Chondrocyte (in vitro differentiated cells): ENCODE measurements around the gene GRIN3A. TPM values are rescaled to one million over a fixed set of nuclear protein-coding genes. Genes with fewer than 3 reads are reported as not detected.

ENCODE experiments used
- DNase-seq: peaks from one replicate; pipeline ENCODE4 v3.0.0; 2021; ENCODE audit warnings: mixed read lengths, low spot score
- H3K27ac Mint-ChIP-seq: one replicate; pipeline ENCODE4 v1.8.0; 2021; ENCODE audit warnings: mild to moderate bottlenecking, moderate library complexity, mixed read lengths; ENCODE audit not compliant: unreplicated experiment
- H3K27me3 Mint-ChIP-seq: 2 replicates; pipeline ENCODE4 v1.8.0; 2021; ENCODE audit warnings: low read depth, mixed read lengths
- H3K36me3 Mint-ChIP-seq: 2 replicates; pipeline ENCODE4 v1.8.0; 2021; ENCODE audit warnings: low read depth, mixed read lengths
- H3K4me1 Mint-ChIP-seq: 2 replicates; pipeline ENCODE4 v1.8.0; 2021; ENCODE audit warnings: low read depth, mild to moderate bottlenecking, mixed read lengths
- H3K4me3 Mint-ChIP-seq: one replicate; pipeline ENCODE4 v1.8.0; 2021; ENCODE audit warnings: mild to moderate bottlenecking, moderate library complexity, mixed read lengths; ENCODE audit not compliant: unreplicated experiment
- H3K9me3 Mint-ChIP-seq: 2 replicates; pipeline ENCODE4 v1.8.0; 2021; ENCODE audit warnings: low read depth, mixed read lengths
- total RNA-seq: library from RNA; stranded (reverse); gene quantifications from 3 replicates; pipeline ENCODE4 v1.2.1, GENCODE V29; 2021
- TF ChIP-seq, protein P1 (sequence below): fragments of 200-600 bp; sonication (generic); IDR thresholded peaks from 2 replicates; pipeline ENCODE4 v1.5.0; 2021; ENCODE audit warnings: antibody characterized with exemption, mild to moderate bottlenecking, moderate library complexity

GRIN3A gene
- total RNA-seq, 1 donor from 2014 or later, result not detected

GRCh38 chr9:101753716-101754115 is 15.3 kb upstream of the GRIN3A start:
- peaks cover 10% of the 10 kb centered on the region for H3K27me3 Mint-ChIP-seq
- no peak overlapping the region for H3K4me3 Mint-ChIP-seq
- H3K9me3 Mint-ChIP-seq, result no peaks in the 10 kb centered on the region
- no peaks in the 10 kb centered on the region for H3K36me3 Mint-ChIP-seq
- H3K4me1 Mint-ChIP-seq, result no peaks in the 10 kb centered on the region
- no peak for DNase-seq
- TF ChIP-seq, protein P1, sequence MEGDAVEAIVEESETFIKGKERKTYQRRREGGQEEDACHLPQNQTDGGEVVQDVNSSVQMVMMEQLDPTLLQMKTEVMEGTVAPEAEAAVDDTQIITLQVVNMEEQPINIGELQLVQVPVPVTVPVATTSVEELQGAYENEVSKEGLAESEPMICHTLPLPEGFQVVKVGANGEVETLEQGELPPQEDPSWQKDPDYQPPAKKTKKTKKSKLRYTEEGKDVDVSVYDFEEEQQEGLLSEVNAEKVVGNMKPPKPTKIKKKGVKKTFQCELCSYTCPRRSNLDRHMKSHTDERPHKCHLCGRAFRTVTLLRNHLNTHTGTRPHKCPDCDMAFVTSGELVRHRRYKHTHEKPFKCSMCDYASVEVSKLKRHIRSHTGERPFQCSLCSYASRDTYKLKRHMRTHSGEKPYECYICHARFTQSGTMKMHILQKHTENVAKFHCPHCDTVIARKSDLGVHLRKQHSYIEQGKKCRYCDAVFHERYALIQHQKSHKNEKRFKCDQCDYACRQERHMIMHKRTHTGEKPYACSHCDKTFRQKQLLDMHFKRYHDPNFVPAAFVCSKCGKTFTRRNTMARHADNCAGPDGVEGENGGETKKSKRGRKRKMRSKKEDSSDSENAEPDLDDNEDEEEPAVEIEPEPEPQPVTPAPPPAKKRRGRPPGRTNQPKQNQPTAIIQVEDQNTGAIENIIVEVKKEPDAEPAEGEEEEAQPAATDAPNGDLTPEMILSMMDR, result no peak
- no peak overlapping the region for H3K27ac Mint-ChIP-seq

DNA sequence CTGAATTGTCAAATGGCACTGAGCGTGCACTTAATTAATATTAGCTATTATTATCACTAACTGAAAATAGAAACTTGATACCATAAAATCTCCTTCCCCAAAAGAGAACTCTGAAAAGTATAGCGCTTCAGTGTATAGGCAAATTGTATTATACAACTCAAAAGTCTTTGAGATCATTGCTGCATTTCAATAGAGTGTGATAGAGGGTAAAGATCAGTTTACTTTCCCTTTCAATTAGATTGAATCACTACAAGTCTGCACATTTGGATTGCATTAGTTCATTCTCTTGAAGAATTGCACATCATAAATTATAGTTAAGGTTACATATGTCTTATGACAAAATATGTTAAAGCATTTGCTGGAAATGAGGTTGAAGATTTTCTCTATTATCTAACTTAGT is 13.4 kb upstream of the GRIN3A start:
- Mint-ChIP-seq H3K4me3 (no peak overlapping the region), H3K27me3 (peaks cover 11% of the 10 kb centered on the region), H3K4me1 (no peaks in the 10 kb centered on the region), H3K27ac (no peak overlapping the region), H3K36me3 (no peaks in the 10 kb centered on the region), H3K9me3 (no peaks in the 10 kb centered on the region)
- TF ChIP-seq, protein P1, result no peak
- DNase-seq, result no peak

- DNase-seq, result no peak
- H3K9me3 Mint-ChIP-seq, result peaks cover 5% of the 10 kb centered on the region
- TF ChIP-seq, protein P1, result no peak
- peaks cover 58% of the 10 kb centered on the region for H3K27me3 Mint-ChIP-seq
- no peaks in the 10 kb centered on the region for H3K36me3 Mint-ChIP-seq
- no peak overlapping the region for H3K27ac Mint-ChIP-seq
- no peak overlapping the region for H3K4me3 Mint-ChIP-seq
- peaks cover 8% of the 10 kb centered on the region for H3K4me1 Mint-ChIP-seq
Measured at GRCh38 chr9:101739311-101739710, 864 bp upstream of the GRIN3A start.

- Mint-ChIP-seq H3K27ac (no peak overlapping the region), H3K36me3 (no peaks in the 10 kb centered on the region), H3K27me3 (peaks cover 61% of the 10 kb centered on the region), H3K9me3 (peaks cover 5% of the 10 kb centered on the region), H3K4me1 (peaks cover 8% of the 10 kb centered on the region), H3K4me3 (peak overlapping the region; percentile 75)
- TF ChIP-seq, protein P1, result no peak
- DNase-seq, result peak; percentile 84
Measured at GRCh38 chr9:101737705-101738565, 512 bp downstream of the GRIN3A start.

GRCh38 chr9:101737165-101737704 is 1.2 kb downstream of the GRIN3A start:
- no peaks in the 10 kb centered on the region for H3K36me3 Mint-ChIP-seq
- TF ChIP-seq, protein P1, result no peak
- peaks cover 5% of the 10 kb centered on the region for H3K9me3 Mint-ChIP-seq
- peaks cover 8% of the 10 kb centered on the region for H3K4me1 Mint-ChIP-seq
- peaks cover 60% of the 10 kb centered on the region for H3K27me3 Mint-ChIP-seq
- DNase-seq, result peak; percentile 85
- no peak overlapping the region for H3K27ac Mint-ChIP-seq
- no peak overlapping the region for H3K4me3 Mint-ChIP-seq
